Suprapubic skin (tissue), 4 donors: ENCODE measurements around the gene FOXN3. TPM values are rescaled to one million over a fixed set of nuclear protein-coding genes. Genes with fewer than 3 reads are reported as not detected.

ENCODE experiments used
- DNase-seq, 2 donors: peaks; one replicate each; pipeline ENCODE4 v3.0.0-alpha.2; 2019; ENCODE audit warnings: low spot score in 2 of 2
- H3K27ac ChIP-seq: fragments of 200-600 bp; sonication (generic); one replicate; pipeline ENCODE4 v1.5.1; 2019
- H3K27me3 ChIP-seq: fragments of 200-600 bp; sonication (generic); one replicate; pipeline ENCODE4 v1.5.1; 2019
- H3K36me3 ChIP-seq: fragments of 200-600 bp; sonication (generic); one replicate; pipeline ENCODE4 v1.5.1; 2019
- H3K4me1 ChIP-seq: fragments of 200-600 bp; sonication (generic); one replicate; pipeline ENCODE4 v1.5.1; 2019
- H3K4me3 ChIP-seq: fragments of 200-600 bp; sonication (generic); one replicate; pipeline ENCODE4 v1.5.1; 2019; ENCODE audit warnings: mild to moderate bottlenecking
- H3K9me3 ChIP-seq: fragments of 200-600 bp; sonication (generic); one replicate; pipeline ENCODE4 v1.5.1; 2019
- EP300 ChIP-seq: sonication (generic); formaldehyde crosslinking; IDR thresholded peaks from one replicate; pipeline ENCODE4 v1.6.1; 2017; ENCODE audit warnings: antibody characterized with exemption
- POLR2A ChIP-seq, 2 donors: fragments of 450-650 bp; IDR thresholded peaks; one replicate each; pipeline ENCODE4 v1.6.1; 2017; ENCODE audit warnings: antibody characterized with exemption in 2 of 2, mild to moderate bottlenecking in 2 of 2, moderate library complexity in 2 of 2
- POLR2AphosphoS5 ChIP-seq, 3 donors: sonication (generic); formaldehyde crosslinking; IDR thresholded peaks; one replicate each; pipeline ENCODE4 v1.6.1; 2017; ENCODE audit warnings: antibody characterized with exemption in 3 of 3
- WGBS: methylation state at CpG from one replicate; pipeline ENCODE4 v1.1.5; 2018; 5-methylcytosine and 5-hydroxymethylcytosine counted together
- total RNA-seq, 4 donors: library from RNA; depleted of rRNA; stranded (reverse); fragments of >200 nt; gene quantifications; one replicate each; pipeline ENCODE4 v1.1.0, GENCODE V29; 2016
- TF ChIP-seq, protein P1 (sequence below), 2 donors: fragments of 200-600 bp in 1 of 2; fragments of 450-650 bp in 1 of 2; sonication (generic) in 1 of 2; IDR thresholded peaks; one replicate each; pipeline ENCODE4 v1.5.1; 2016 to 2019; ENCODE audit warnings: antibody characterized with exemption in 2 of 2, mild to moderate bottlenecking in 1 of 2, moderate library complexity in 1 of 2

FOXN3 gene
- total RNA-seq, 4 donors from 2014 or later, result 117 to 272 (median 172) TPM

DNA sequence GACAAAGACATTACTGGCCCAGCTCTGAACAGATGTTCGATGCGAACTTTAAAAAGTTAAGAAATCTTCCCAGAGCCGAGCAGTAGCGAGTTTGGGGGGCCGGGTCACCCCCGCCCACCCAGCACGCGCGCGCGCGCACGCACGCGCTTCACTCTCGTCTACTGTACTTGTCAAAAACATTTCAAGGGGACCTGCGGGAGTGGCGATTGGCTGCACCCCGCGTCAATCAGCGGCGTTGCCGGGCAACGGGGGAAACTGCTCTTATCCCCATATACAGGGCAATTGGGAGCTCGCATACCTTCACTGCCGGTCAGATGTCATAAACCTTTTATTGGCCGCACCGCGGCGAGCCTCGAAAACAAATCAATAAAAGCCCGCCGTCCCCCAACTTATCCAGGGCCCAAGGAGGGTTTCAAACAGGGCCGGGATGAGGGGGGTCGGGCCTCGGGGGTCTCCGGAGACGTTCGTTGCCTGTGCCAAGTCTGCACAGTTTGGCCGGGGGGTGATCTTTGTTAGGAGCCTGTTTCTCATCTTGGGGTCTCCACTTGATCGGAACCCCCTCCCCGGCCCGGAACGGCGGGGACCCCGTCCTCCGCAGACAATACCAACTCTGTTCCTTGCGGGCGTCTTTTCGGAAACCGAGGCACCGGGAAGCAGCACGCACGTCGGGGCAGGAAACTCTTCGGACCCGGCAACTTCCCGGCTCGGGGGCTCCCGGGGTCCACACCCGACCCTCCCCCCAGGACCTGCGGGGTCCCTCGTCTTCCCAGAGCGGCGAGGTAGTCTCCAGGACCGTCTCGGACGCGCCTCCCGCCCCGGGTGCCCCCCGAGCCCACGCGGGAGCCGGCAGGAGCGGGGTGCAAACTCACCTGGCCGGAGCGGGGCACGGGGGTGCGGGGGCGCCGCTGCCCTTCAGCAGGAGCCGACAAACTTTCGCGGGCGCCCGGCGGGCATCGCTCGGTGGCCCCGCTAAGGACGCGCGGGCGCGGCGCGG, 734 bp downstream of the FOXN3 start:
- Histone ChIP-seq H3K9me3 (no peaks in the 10 kb centered on the region), H3K36me3 (peaks cover 12% of the 10 kb centered on the region), H3K4me3 (peak overlapping the region; percentile 99), H3K27me3 (no peaks in the 10 kb centered on the region), H3K4me1 (peaks cover 38% of the 10 kb centered on the region), H3K27ac (peak overlapping the region; percentile 100)
- TF ChIP-seq, protein P1, sequence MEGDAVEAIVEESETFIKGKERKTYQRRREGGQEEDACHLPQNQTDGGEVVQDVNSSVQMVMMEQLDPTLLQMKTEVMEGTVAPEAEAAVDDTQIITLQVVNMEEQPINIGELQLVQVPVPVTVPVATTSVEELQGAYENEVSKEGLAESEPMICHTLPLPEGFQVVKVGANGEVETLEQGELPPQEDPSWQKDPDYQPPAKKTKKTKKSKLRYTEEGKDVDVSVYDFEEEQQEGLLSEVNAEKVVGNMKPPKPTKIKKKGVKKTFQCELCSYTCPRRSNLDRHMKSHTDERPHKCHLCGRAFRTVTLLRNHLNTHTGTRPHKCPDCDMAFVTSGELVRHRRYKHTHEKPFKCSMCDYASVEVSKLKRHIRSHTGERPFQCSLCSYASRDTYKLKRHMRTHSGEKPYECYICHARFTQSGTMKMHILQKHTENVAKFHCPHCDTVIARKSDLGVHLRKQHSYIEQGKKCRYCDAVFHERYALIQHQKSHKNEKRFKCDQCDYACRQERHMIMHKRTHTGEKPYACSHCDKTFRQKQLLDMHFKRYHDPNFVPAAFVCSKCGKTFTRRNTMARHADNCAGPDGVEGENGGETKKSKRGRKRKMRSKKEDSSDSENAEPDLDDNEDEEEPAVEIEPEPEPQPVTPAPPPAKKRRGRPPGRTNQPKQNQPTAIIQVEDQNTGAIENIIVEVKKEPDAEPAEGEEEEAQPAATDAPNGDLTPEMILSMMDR (IDR thresholded peaks at IDR 0.05), result no peak
- peak in 1 of 3 donors; percentile 54 for TF ChIP-seq POLR2AphosphoS5 (IDR thresholded peaks at IDR 0.05)
- TF ChIP-seq POLR2A (IDR thresholded peaks at IDR 0.05), result peak in 1 of 2 donors; percentile 59
- no peak for TF ChIP-seq EP300
- peak; percentile 98 to 100 for DNase-seq
- under 1% methylated on average over 36 of the region's 98 CpGs for whole genome bisulfite sequencing

- Histone ChIP-seq H3K4me3 (peak overlapping the region; percentile 99), H3K27ac (peak overlapping the region; percentile 100), H3K27me3 (no peaks in the 10 kb centered on the region), H3K36me3 (peaks cover 17% of the 10 kb centered on the region), H3K9me3 (no peaks in the 10 kb centered on the region), H3K4me1 (peaks cover 50% of the 10 kb centered on the region)
- no peak for DNase-seq
- TF ChIP-seq POLR2A (IDR thresholded peaks at IDR 0.05) (no peak), EP300 (no peak), POLR2AphosphoS5 (IDR thresholded peaks at IDR 0.05) (no peak)
- TF ChIP-seq, protein P1 (IDR thresholded peaks at IDR 0.05), result no peak
- 22% methylated on average over 5 of the region's 5 CpGs for WGBS
Observed at GRCh38 chr14:89415159-89415558, 1.9 kb downstream of the FOXN3 start.

DNA sequence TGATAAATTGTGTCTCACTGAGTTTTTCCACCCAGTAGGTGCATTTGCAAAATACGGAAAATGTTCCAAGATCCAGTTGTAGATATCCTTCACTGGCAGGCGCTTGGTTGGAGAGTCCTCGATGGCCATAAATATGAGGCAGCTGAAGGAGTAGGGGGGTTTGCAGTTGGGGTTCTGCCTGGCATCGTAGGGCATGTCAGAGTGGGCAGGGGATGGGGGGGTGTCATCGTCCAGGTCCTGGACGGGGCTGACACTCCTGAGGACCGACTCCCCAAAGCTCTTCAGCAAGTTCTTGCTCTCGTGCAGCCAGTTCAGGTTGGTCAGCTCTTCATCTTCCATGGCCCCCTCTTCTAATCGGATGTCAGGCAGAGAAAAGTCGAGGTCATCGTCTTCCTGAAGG, 5.1 kb downstream of the FOXN3 start:
- Histone ChIP-seq H3K4me3 (no peak overlapping the region), H3K36me3 (peaks cover 17% of the 10 kb centered on the region), H3K27me3 (no peaks in the 10 kb centered on the region), H3K27ac (no peak overlapping the region), H3K9me3 (no peaks in the 10 kb centered on the region), H3K4me1 (peaks cover 61% of the 10 kb centered on the region)
- TF ChIP-seq, protein P1 (IDR thresholded peaks at IDR 0.05), result no peak
- TF ChIP-seq POLR2A (IDR thresholded peaks at IDR 0.05), result no peak
- TF ChIP-seq POLR2AphosphoS5 (IDR thresholded peaks at IDR 0.05), result no peak
- no peak for TF ChIP-seq EP300
- peak in 1 of 2 donors; percentile 52 for DNase-seq
- 94% methylated on average over 11 of the region's 11 CpGs for WGBS

DNA sequence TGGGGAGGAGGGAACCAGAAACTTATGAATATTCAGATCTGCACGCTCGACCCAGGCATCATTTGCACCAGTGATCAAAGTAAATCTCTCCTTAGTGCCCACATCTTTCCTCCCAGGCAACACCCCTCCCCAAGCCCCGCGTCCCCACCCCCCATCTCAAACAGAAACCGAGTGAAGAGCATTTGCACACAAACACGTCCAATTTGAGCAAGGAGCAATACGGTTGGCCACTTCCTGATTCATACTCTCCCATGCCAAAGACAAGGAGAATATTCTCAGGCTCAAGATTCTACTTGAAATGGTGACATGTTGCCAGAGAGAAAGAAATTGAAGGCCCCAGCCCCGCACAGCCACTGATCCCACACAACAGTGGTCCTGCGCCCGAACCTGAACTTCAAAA, 7.1 kb downstream of the FOXN3 start:
- WGBS, result 36% methylated on average over 10 of the region's 10 CpGs
- peak overlapping the region; percentile 32 for H3K4me3 ChIP-seq
- no peaks in the 10 kb centered on the region for H3K9me3 ChIP-seq
- H3K27ac ChIP-seq, result peak overlapping the region; percentile 89
- H3K27me3 ChIP-seq, result no peaks in the 10 kb centered on the region
- TF ChIP-seq POLR2A (IDR thresholded peaks at IDR 0.05) (no peak), POLR2AphosphoS5 (IDR thresholded peaks at IDR 0.05) (no peak), EP300 (no peak)
- TF ChIP-seq, protein P1 (IDR thresholded peaks at IDR 0.05), result no peak
- peak in 1 of 2 donors; percentile 52 for DNase-seq
- peaks cover 62% of the 10 kb centered on the region for H3K4me1 ChIP-seq
- H3K36me3 ChIP-seq, result peaks cover 17% of the 10 kb centered on the region
